K562 (cell line): ENCODE data around the gene PLA2G12B. TPM values are rescaled to one million over a fixed set of nuclear protein-coding genes. Genes with fewer than 3 reads are reported as not detected.

Experiments
- CBX8 ChIP-seq: fragments of 200-600 bp; sonication (generic); IDR thresholded peaks from 2 replicates; pipeline ENCODE4 v1.6.1; 2012; ENCODE audit warnings: borderline replicate concordance, mixed run types, low read depth, mild to moderate bottlenecking, moderate library complexity, mixed read lengths, low read length, control low read depth, inconsistent platforms; ENCODE audit not compliant: poor library complexity, severe bottlenecking; ENCODE audit errors: extremely low read depth
- CEBPB ChIP-seq: fragments of 450-650 bp; IDR thresholded peaks from 2 replicates; pipeline ENCODE4 v1.6.1; 2016; ENCODE audit warnings: missing genetic modification characterization, missing compliant biosample characterization
- CHD7 ChIP-seq: fragments of 200-600 bp; sonication (generic); IDR thresholded peaks from one replicate; pipeline ENCODE4 v1.6.1; 2012; ENCODE audit warnings: mild to moderate bottlenecking, low read depth, low read length, inconsistent platforms
- E4F1 ChIP-seq: fragments of 250-450 bp; sonication (Bioruptor Pico); IDR thresholded peaks from 2 replicates; pipeline ENCODE4 v1.5.0; 2021; ENCODE audit warnings: mild to moderate bottlenecking, borderline replicate concordance
- ELF1 ChIP-seq: fragments of 200-800 bp; sonication (Bioruptor generic); IDR thresholded peaks from 2 replicates; pipeline ENCODE4 v1.6.1; 2016; ENCODE audit warnings: missing genetic modification characterization, missing compliant biosample characterization
- FOXK1 ChIP-seq: sonication (generic); formaldehyde crosslinking; IDR thresholded peaks from 2 replicates; pipeline ENCODE4 v1.8.0; 2022; ENCODE audit warnings: missing genetic modification reagents, mild to moderate bottlenecking, borderline replicate concordance
- ZNF76 ChIP-seq: fragments of 250-450 bp; sonication (Bioruptor Pico); IDR thresholded peaks from 2 replicates; pipeline ENCODE4 v1.4.0; 2020; ENCODE audit warnings: mild to moderate bottlenecking, moderate library complexity, borderline replicate concordance
- polyA plus RNA-seq, 8 experiments: library from polyadenylated mRNA; depleted of rRNA in 4 of 8; stranded (reverse) in 5 of 8; unstranded in 3 of 8; fragments of >200 nt; fragmentation: Nextera tagmentation in 2 of 8; fragmentation: Illumina TruSeq in 1 of 8; extraction: Ambion mirVana in 2 of 8; extraction: Trizol in 1 of 8; gene quantifications; 2 replicates each; pipeline versions ENCODE4 v1.2.1 to v1.2.3, GENCODE V29; 2011 to 2014; ENCODE audit warnings: inconsistent platforms in 1 of 8, missing spikeins in 1 of 8
- total RNA-seq, 7 experiments: library from RNA; depleted of rRNA in 6 of 7; stranded (reverse); fragments of >200 nt in 6 of 7; fragmentation: Illumina TruSeq in 2 of 7; extraction: Trizol in 2 of 7; gene quantifications; 2 replicates each; pipeline versions ENCODE4 v1.2.1 to v1.2.3, GENCODE V29; 2011 to 2021; ENCODE audit warnings: low replicate concordance in 1 of 7

PLA2G12B gene
- total and polyA plus RNA-seq, 9 of the 15 experiments (the other 6 are each of a cell fraction or from before 2014, with no cell fraction given): not detected

GRCh38 chr10:72952189-72952588 is 2.4 kb downstream of the PLA2G12B start (continued):
- TF ChIP-seq CBX8 (no peak), FOXK1 (no peak), ZNF76 (no peak), CEBPB (tag) (no peak), CHD7 (no peak), ELF1 (no peak), E4F1 (no peak)
- TF ChIP-seq, all 486 proteins: peak for 0
